CD8-positive, alpha-beta memory T cell (primary cell): ENCODE data around the gene SFXN2. TPM values are rescaled to one million over a fixed set of nuclear protein-coding genes. Genes with fewer than 3 reads are reported as not detected.
"Not testable (repeated sequence)": the region's sequence is repeated elsewhere in the genome, so short reads cannot be mapped to it uniquely, and the experiment has no call there.

ENCODE experiments used
- CTCF ChIA-PET: fragments of 350-600 bp; sonication (Branson Sonifier 250); formaldehyde crosslinking; loops from one replicate; lab custom pipeline; 2021; ENCODE audit warnings: antibody characterized with exemption; lab: Charles Lee
- POLR2A ChIA-PET: fragments of 350-600 bp; sonication (Branson Sonifier 250); formaldehyde crosslinking; loops from one replicate; lab custom pipeline; 2021; ENCODE audit warnings: antibody characterized with exemption; lab: Charles Lee
- DNase-seq, 5 donors: peaks; one replicate each; pipeline versions ENCODE4 v3.0.0 to v3.0.0-alpha.2; 2020 to 2022; ENCODE audit warnings: mixed read lengths in 1 of 5
- H3K27ac ChIP-seq: one replicate; pipeline ENCODE4 v1.7.0; 2013; ENCODE audit warnings: low read depth, mild to moderate bottlenecking, low read length, moderate library complexity
- H3K27me3 ChIP-seq: 2 replicates; pipeline ENCODE4 v1.7.0; 2013; ENCODE audit warnings: low read length, mild to moderate bottlenecking; ENCODE audit not compliant: insufficient read depth, poor library complexity, severe bottlenecking
- H3K36me3 ChIP-seq: 2 replicates; pipeline ENCODE4 v1.7.0; 2013; ENCODE audit warnings: mild to moderate bottlenecking, low read length, moderate library complexity; ENCODE audit not compliant: insufficient read depth
- H3K4me1 ChIP-seq: 2 replicates; pipeline ENCODE4 v1.7.0; 2013; ENCODE audit warnings: mild to moderate bottlenecking, low read length, moderate library complexity; ENCODE audit not compliant: insufficient read depth
- H3K4me3 ChIP-seq: 2 replicates; pipeline ENCODE4 v1.7.0; 2013; ENCODE audit warnings: mild to moderate bottlenecking, low read length
- H3K9me3 ChIP-seq: 2 replicates; pipeline ENCODE4 v1.7.0; 2013; ENCODE audit warnings: mild to moderate bottlenecking, low read length
- H3K27ac Mint-ChIP-seq, 8 donors: one replicate each; pipeline ENCODE4 v1.8.0; 2020 to 2021; ENCODE audit warnings: mixed read lengths in 8 of 8, mild to moderate bottlenecking in 6 of 8, inconsistent platforms in 3 of 8, moderate library complexity in 3 of 8
- H3K27me3 Mint-ChIP-seq, 2 donors: one replicate each; pipeline ENCODE4 v1.8.0; 2020 to 2021; ENCODE audit warnings: mixed read lengths in 2 of 2, mild to moderate bottlenecking in 1 of 2, moderate library complexity in 1 of 2
- H3K36me3 Mint-ChIP-seq, 3 donors: one replicate each; pipeline ENCODE4 v1.8.0; 2020 to 2021; ENCODE audit warnings: mixed read lengths in 3 of 3, inconsistent platforms in 1 of 3, mild to moderate bottlenecking in 1 of 3
- H3K4me1 Mint-ChIP-seq, 3 donors: one replicate each; pipeline ENCODE4 v1.8.0; 2020 to 2021; ENCODE audit warnings: mixed read lengths in 3 of 3, inconsistent platforms in 1 of 3, mild to moderate bottlenecking in 1 of 3
- H3K4me3 Mint-ChIP-seq, 7 donors: one replicate each; pipeline ENCODE4 v1.8.0; 2020 to 2021; ENCODE audit warnings: mixed read lengths in 7 of 7, mild to moderate bottlenecking in 6 of 7, moderate library complexity in 4 of 7, inconsistent platforms in 2 of 7
- H3K9me3 Mint-ChIP-seq, 5 donors: one replicate each; pipeline ENCODE4 v1.8.0; 2020 to 2022; ENCODE audit warnings: mixed read lengths in 5 of 5, mild to moderate bottlenecking in 3 of 5, moderate library complexity in 2 of 5, inconsistent platforms in 1 of 5
- polyA plus RNA-seq: library from polyadenylated mRNA; unstranded; fragments of 300-500 nt; fragmentation: Illumina TruSeq; gene quantifications from one replicate; pipeline ENCODE4 v1.2.3, GENCODE V29; 2021
- total RNA-seq, 2 experiments: library from RNA; stranded (reverse); gene quantifications; one replicate each; pipeline ENCODE4 v1.2.3, GENCODE V29; 2021

The SFXN2 gene
- total and polyA plus RNA-seq, 3 experiments from 2014 or later: 10.1 to 30.6 (median 27.6) TPM

DNA sequence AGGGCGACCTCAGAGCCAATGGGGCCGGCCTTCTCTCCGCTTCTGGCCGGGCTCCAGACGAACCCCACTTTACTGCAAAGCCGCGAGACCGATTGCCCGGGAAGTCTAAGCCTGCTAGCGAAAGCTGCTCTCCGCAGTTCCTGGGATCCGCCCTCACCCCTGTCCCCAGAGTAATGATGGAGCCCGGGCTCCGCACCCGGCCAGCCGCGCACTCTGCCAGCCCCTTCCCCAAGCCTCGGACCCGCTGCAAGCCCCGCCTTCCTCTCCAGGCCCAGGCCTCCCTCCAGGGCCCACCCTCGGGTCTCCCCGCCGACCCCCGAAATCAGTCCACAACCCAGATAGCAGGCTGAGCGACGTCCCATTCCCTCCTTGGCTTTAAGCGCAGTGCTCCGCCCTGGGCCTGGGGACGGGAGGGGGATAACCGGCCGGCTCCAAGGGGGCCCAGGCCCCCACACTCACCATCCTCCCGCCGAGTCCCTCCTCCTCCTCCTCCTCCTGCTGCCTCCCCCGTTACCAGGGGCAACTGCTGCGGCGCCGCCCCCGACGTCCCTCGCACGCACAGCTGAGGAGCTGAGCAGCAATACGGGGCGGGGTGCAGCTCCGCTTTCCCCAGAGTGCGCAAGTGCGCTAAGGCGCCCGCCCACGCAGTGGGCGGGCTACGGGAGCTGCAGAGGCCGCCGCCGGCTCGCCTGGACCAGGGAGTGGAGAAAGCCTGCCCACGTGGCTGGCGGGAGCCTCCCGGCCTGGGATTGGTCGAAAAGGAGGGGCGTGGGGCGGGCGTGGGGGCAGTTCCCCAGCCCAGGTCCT is 419 bp upstream of the SFXN2 start, which contains the start of gene ARL3:
Gene ARL3, minus strand, starts transcription at position 584 of the 807 bp plus-strand sequence. Its CDS starts 122 bp downstream, at position 462.
- ChIA-PET POLR2A (interaction anchor here (0.7 to 3.3 kb wide), 9 partner anchors 8 to 72 kb away, joined by 4 to 62 read pairs (median 6); partner anchors contain the start of genes TRIM8 and WBP1L), CTCF (interaction anchor here (0.5 to 4.6 kb wide), 13 partner anchors 10 to 333 kb away, joined by 3 to 43 read pairs (median 6); partner anchors contain the start of genes TRIM8 and WBP1L)
- peaks cover 50 to 66% (median 63%) of the 10 kb centered on the region in 3 donors for H3K4me1 Mint-ChIP-seq
- no peaks in the 10 kb centered on the region for H3K27me3 ChIP-seq
- no peaks in the 10 kb centered on the region for H3K36me3 ChIP-seq
- peaks cover 16% of the 10 kb centered on the region for H3K4me1 ChIP-seq
- H3K9me3 ChIP-seq: no peaks in the 10 kb centered on the region
- peak; percentile 90 to 97 (median 90) for DNase-seq
- H3K36me3 Mint-ChIP-seq: peaks cover 0 to 28% (median 6%) of the 10 kb centered on the region in 3 donors
- H3K9me3 Mint-ChIP-seq: no peaks in the 10 kb centered on the region
- no peaks in the 10 kb centered on the region for H3K27me3 Mint-ChIP-seq
- H3K27ac Mint-ChIP-seq: peak within 1 kb of the TSS; percentile 88 to 98 (median 96)
- H3K4me3 Mint-ChIP-seq: peak within 1 kb of the TSS; percentile 85 to 97 (median 95)
- H3K4me3 ChIP-seq: peak within 1 kb of the TSS; percentile 93
- H3K27ac ChIP-seq: peak within 1 kb of the TSS; percentile 85

DNA sequence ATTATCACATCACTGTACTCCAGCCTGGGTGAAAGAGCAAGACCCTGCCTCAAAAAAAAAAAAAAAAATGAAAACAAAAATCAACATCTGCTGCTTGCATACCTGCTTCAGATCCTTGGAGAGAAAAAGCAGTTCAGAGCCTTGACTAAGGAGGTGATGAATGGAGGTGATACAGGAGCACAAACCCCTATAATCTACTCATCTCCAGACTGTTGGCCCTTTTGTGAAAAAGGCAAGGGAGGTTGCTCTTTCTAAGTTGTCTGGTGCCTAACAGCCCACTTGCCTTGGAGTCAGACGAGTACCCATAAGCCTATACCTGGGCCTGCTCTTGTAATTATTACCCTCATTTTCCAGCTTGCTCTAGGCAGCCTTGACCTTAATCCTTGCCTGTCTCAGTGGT is 1.4 kb downstream of the SFXN2 start:
- ChIA-PET CTCF (interaction anchor here (0.9 to 4.6 kb wide), 3 partner anchors 46 to 74 kb away, joined by 3 to 43 read pairs (median 4); partner anchors contain the start of gene TRIM8), POLR2A (interaction anchor here (0.7 kb wide), 1 partner anchor 14 kb away, joined by 6 read pairs; no protein-coding TSS in a partner anchor)
- H3K4me1 Mint-ChIP-seq: peaks cover 47 to 64% (median 59%) of the 10 kb centered on the region in 3 donors
- H3K27me3 Mint-ChIP-seq: no peaks in the 10 kb centered on the region
- Histone ChIP-seq H3K27ac (no peak overlapping the region), H3K4me3 (no peak overlapping the region), H3K4me1 (peaks cover 16% of the 10 kb centered on the region), H3K27me3 (no peaks in the 10 kb centered on the region), H3K9me3 (no peaks in the 10 kb centered on the region), H3K36me3 (no peaks in the 10 kb centered on the region)
- H3K9me3 Mint-ChIP-seq: no peaks in the 10 kb centered on the region
- H3K36me3 Mint-ChIP-seq: peaks cover 0 to 36% (median 8%) of the 10 kb centered on the region in 3 donors
- peak overlapping the region in 7 of 8 donors; percentile 17 to 94 (median 74) for H3K27ac Mint-ChIP-seq
- H3K4me3 Mint-ChIP-seq: peak overlapping the region; percentile 12 to 97 (median 93)
- no peak for DNase-seq

DNA sequence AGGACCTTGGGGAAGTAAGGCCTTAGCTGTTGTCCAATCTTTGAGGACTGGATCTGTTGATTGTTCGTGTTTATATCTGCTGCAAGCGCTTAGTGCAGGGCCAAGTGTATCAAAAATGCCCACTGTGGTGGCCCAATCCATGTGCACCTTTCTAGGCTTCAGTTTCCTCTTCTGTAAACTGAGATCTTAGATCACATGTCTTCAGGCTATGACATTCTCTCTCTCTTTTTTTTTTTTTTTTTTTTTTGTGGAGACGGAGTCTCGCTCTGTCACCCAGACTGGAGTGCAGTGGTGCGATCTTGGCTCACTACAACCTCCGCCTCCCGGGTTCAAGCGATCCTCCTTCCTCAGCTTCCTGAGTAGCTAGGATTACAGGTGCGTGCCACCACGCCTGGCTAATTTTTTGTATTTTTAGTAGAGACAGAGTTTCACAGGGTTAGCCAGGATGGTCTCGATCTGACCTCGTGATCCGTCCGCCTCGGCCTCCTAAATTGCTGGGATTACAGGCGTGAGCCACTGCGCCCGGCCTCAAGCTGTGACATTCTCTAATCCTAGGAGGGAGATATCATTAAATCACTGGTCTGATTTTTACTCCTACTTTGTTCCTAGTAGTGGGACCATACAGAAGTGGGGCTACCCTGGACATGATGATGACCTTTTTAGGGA is 2.6 kb downstream of the SFXN2 start:
- H3K27ac Mint-ChIP-seq: peak overlapping the region in 4 of 8 donors; percentile 22 to 65 (median 52)
- not testable (repeated sequence) for H3K9me3 Mint-ChIP-seq, DNase-seq, H3K27me3 ChIP-seq, H3K9me3 ChIP-seq, H3K27ac ChIP-seq, H3K27me3 Mint-ChIP-seq, H3K36me3 ChIP-seq, H3K4me3 ChIP-seq
- peaks cover 13% of the 10 kb centered on the region for H3K4me1 ChIP-seq
- H3K4me3 Mint-ChIP-seq: peak overlapping the region in 3 of 7 donors; percentile 12 to 97 (median 20)
- CTCF ChIA-PET: interaction anchor here (0.7 to 0.8 kb wide), 2 partner anchors 25 to 49 kb away, joined by 3 read pairs; no protein-coding TSS in a partner anchor
- H3K4me1 Mint-ChIP-seq: peaks cover 41 to 61% (median 55%) of the 10 kb centered on the region in 3 donors
- POLR2A ChIA-PET: interaction anchor here (0.7 kb wide), 1 partner anchor 24 kb away, joined by 9 read pairs; no protein-coding TSS in a partner anchor
- peaks cover 0 to 36% (median 10%) of the 10 kb centered on the region in 3 donors for H3K36me3 Mint-ChIP-seq

DNA sequence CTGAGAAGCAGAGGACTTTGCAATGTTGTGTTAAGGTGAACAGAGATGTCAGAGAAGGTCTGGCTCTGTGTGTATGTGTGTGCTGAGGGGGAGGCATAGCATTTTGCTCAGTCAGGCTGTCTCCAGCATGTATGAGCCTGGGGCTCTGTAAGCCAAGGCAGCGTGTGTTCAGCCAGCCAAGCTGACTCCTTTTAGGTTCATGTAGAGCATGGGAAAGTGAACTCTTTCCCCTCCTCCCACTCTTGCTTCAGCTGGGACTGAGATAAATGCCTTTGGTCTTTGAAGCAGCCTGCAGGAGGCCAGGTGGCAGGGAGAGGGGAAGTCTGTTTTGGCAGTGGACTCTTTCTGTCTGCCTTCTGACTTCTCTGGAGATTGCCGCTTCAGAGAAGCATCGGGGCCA is 3.8 kb downstream of the SFXN2 start:
- Histone ChIP-seq H3K27ac (no peak overlapping the region), H3K4me1 (peaks cover 7% of the 10 kb centered on the region), H3K36me3 (no peaks in the 10 kb centered on the region), H3K9me3 (no peaks in the 10 kb centered on the region), H3K4me3 (no peak overlapping the region), H3K27me3 (no peaks in the 10 kb centered on the region)
- DNase-seq: no peak
- H3K9me3 Mint-ChIP-seq: no peaks in the 10 kb centered on the region
- H3K36me3 Mint-ChIP-seq: peaks cover 0 to 36% (median 10%) of the 10 kb centered on the region in 3 donors
- H3K27ac Mint-ChIP-seq: peak overlapping the region in 2 of 8 donors; percentile 57 to 65
- no peaks in the 10 kb centered on the region for H3K27me3 Mint-ChIP-seq
- H3K4me1 Mint-ChIP-seq: peaks cover 30 to 51% (median 46%) of the 10 kb centered on the region in 3 donors
- ChIA-PET CTCF (no interaction called here), POLR2A (no interaction called here)
- peak overlapping the region in 1 of 7 donors; percentile 97 for H3K4me3 Mint-ChIP-seq

DNA sequence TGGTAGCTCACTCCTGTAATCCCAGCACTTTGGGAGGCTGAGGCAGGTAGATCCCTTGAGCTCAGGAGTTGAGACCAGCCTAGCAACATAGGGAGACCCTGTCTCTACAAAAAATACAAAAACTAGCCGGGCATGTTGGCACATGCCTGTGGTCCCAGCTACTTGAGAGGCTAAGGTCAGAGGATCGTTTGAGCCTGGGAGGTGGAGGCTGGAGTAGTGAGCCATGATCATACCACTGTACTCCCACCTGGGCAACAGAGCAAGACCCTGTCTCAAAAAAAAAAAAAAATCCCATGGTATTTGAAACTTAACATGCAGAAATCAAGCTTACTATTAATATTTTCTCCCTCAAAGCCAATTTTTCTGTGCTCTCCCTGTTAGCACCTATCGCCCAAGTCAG is 5.9 kb downstream of the SFXN2 start:
- POLR2A ChIA-PET: interaction anchor here (0.6 kb wide), 1 partner anchor 76 kb away, joined by 5 read pairs; no protein-coding TSS in a partner anchor
- Mint-ChIP-seq H3K4me1 (peaks cover 20 to 43% (median 40%) of the 10 kb centered on the region in 3 donors), H3K36me3 (peaks cover 12 to 35% (median 16%) of the 10 kb centered on the region in 3 donors), H3K27ac (no peak overlapping the region), H3K4me3 (no peak overlapping the region), H3K27me3 (no peaks in the 10 kb centered on the region), H3K9me3 (no peaks in the 10 kb centered on the region)
- CTCF ChIA-PET: interaction anchor here (1.2 kb wide), 1 partner anchor 10 kb away, joined by 3 read pairs; no protein-coding TSS in a partner anchor
- Histone ChIP-seq H3K4me1 (peaks cover 2% of the 10 kb centered on the region), H3K27ac (no peak overlapping the region), H3K27me3 (no peaks in the 10 kb centered on the region), H3K36me3 (no peaks in the 10 kb centered on the region), H3K9me3 (no peaks in the 10 kb centered on the region), H3K4me3 (no peak overlapping the region)
- no peak for DNase-seq

DNA sequence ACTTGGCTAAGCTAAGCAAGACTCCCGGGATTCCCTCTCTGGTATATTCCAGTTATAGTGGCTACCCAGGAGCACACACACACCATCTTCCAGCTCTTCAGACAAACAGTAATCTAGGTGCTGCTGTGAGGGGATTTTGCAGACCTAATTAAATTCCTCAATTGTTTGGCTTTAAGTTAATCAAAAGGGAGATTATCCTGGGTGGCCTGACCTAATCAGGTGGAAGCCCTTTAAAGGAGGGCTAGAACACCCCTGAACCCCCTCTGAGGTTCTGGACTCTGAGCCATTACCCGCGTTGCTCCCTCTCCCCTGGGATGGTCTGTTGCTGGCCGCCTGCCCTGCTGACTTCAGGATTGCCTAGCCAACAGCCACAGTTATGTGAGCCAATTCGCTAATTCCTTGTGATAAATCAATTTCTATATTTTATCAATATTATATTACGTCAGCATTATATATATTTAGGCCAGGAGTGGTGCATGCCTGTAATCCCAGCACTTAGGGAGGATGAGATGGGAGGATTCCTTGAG is 6.4 kb downstream of the SFXN2 start:
- ChIA-PET POLR2A (interaction anchor here (0.6 kb wide), 1 partner anchor 76 kb away, joined by 5 read pairs; no protein-coding TSS in a partner anchor), CTCF (no interaction called here)
- Histone ChIP-seq H3K4me3 (no peak overlapping the region), H3K27me3 (no peaks in the 10 kb centered on the region), H3K27ac (no peak overlapping the region), H3K9me3 (no peaks in the 10 kb centered on the region), H3K36me3 (no peaks in the 10 kb centered on the region), H3K4me1 (no peaks in the 10 kb centered on the region)
- no peaks in the 10 kb centered on the region for H3K9me3 Mint-ChIP-seq
- no peak for DNase-seq
- no peak overlapping the region for H3K27ac Mint-ChIP-seq
- H3K27me3 Mint-ChIP-seq: no peaks in the 10 kb centered on the region
- H3K36me3 Mint-ChIP-seq: peaks cover 12 to 36% (median 16%) of the 10 kb centered on the region in 3 donors
- H3K4me1 Mint-ChIP-seq: peaks cover 18 to 41% (median 36%) of the 10 kb centered on the region in 3 donors
- no peak overlapping the region for H3K4me3 Mint-ChIP-seq

DNA sequence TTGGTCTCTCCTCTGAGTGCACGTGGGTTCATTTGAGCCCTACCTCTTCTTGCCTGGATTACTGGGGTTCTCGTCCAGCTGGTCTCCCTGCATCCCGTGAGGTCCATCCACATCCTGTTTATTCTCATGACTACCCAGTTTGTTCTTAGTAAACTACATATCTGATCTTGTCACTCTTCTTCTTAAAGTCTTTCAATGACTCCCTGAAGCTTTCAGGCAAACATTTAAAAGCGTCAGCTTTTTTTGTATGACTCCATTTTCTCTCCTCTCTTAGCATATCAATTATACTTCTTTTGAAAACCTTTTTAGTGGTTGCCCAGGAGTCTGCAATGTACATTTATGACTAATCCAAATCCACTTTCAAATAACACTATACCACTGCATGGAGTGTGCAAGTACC is 7.5 kb downstream of the SFXN2 start:
- POLR2A ChIA-PET: interaction anchor here (0.5 to 1.3 kb wide), 3 partner anchors 8 to 1397 kb away, joined by 4 to 5 read pairs (median 4); partner anchors contain the start of gene ARL3
- CTCF ChIA-PET: no interaction called here

More for the DNA sequence above, 7.5 kb downstream of the SFXN2 start:
- no peaks in the 10 kb centered on the region for H3K27me3 Mint-ChIP-seq
- Histone ChIP-seq H3K9me3 (no peaks in the 10 kb centered on the region), H3K27ac (no peak overlapping the region), H3K36me3 (no peaks in the 10 kb centered on the region), H3K4me3 (no peak overlapping the region), H3K27me3 (no peaks in the 10 kb centered on the region), H3K4me1 (no peaks in the 10 kb centered on the region)
- peak overlapping the region in 1 of 7 donors; percentile 25 for H3K4me3 Mint-ChIP-seq
- no peak for DNase-seq
- H3K27ac Mint-ChIP-seq: peak overlapping the region in 4 of 8 donors; percentile 18 to 64 (median 50)
- H3K36me3 Mint-ChIP-seq: peaks cover 12 to 41% (median 18%) of the 10 kb centered on the region in 3 donors
- peaks cover 12 to 30% (median 29%) of the 10 kb centered on the region in 3 donors for H3K4me1 Mint-ChIP-seq
- H3K9me3 Mint-ChIP-seq: no peaks in the 10 kb centered on the region
